HCT116 (cell line): ENCODE results near the gene OTUB2. TPM values are rescaled to one million over a fixed set of nuclear protein-coding genes. Genes with fewer than 3 reads are reported as not detected.

Experiments used
- ATAC-seq: fragments of 200-7000 bp; cut with Tn5 transposase; 2 replicates; pipeline ENCODE4 v1.9.1; 2020; ENCODE audit warnings: mild to moderate bottlenecking, moderate library complexity
- BruUV-seq: library from RNA; stranded (reverse); fragments of 400-500 nt; replicated peaks from 2 replicates; lab custom pipeline; 2021; lab: Mats Ljungman, UMichigan
- CTCF ChIA-PET: fragments of 300-600 bp; sonication (Branson Sonifier 250); formaldehyde crosslinking; loops from one replicate; lab custom pipeline; 2021; ENCODE audit warnings: antibody characterized with exemption; lab: Charles Lee
- POLR2A ChIA-PET: fragments of 300-600, 350-600 bp; sonication (Branson Sonifier 250); formaldehyde crosslinking; loops from one replicate; lab custom pipeline; 2021; ENCODE audit warnings: antibody characterized with exemption; lab: Charles Lee
- RAD21 ChIA-PET, 2 experiments: fragments of 300-600 bp; sonication (Branson Sonifier 250); formaldehyde crosslinking; loops; one replicate each; lab custom pipeline; 2023; ENCODE audit warnings: low total read pairs in 2 of 2; ENCODE audit not compliant: uncharacterized antibody in 2 of 2, unreplicated experiment in 2 of 2, low non-redundant PET in 1 of 2; lab: Charles Lee
- DNase-seq: peaks from one replicate; pipeline ENCODE4 v3.0.0-alpha.2; 2010; ENCODE audit warnings: low read depth, low spot score
- H2AFZ ChIP-seq: fragments of 200-600 bp; shearing (Covaris generic), sonication (generic); 2 replicates; pipeline ENCODE4 v1.6.1; 2017; ENCODE audit warnings: low read depth, mixed run types, mixed read lengths, antibody characterized with exemption, low read length; ENCODE audit not compliant: poor library complexity, severe bottlenecking
- H3K27ac ChIP-seq: 2 replicates; pipeline ENCODE4 v1.5.1; 2012; ENCODE audit warnings: low read depth, low read length
- H3K27me3 ChIP-seq: fragments of 200-600 bp; sonication (generic); 2 replicates; pipeline ENCODE4 v1.6.1; 2016; ENCODE audit warnings: mixed run types, low read length, mixed read lengths; ENCODE audit not compliant: insufficient read depth
- H3K36me3 ChIP-seq, 2 experiments: fragments of 200-500 bp in 1 of 2; fragments of 200-600 bp in 1 of 2; sonication (Bioruptor generic) in 1 of 2; sonication (generic) in 1 of 2; 2 replicates each; pipeline versions ENCODE4 v1.5.1 to v1.6.1; 2014 to 2016; ENCODE audit warnings: low read length in 2 of 2, inconsistent platforms in 1 of 2, mixed read lengths in 1 of 2, mixed run types in 1 of 2; ENCODE audit not compliant: insufficient read depth in 2 of 2, control insufficient read depth in 1 of 2
- H3K4me1 ChIP-seq, 2 experiments: fragments of 200-600 bp in 1 of 2; sonication (generic) in 1 of 2; 2 replicates each; pipeline versions ENCODE4 v1.5.1 to v1.6.1; 2012 to 2017; ENCODE audit warnings: low read length in 2 of 2, inconsistent platforms in 1 of 2, mild to moderate bottlenecking in 1 of 2, mixed read lengths in 1 of 2, mixed run types in 1 of 2, moderate library complexity in 1 of 2; ENCODE audit not compliant: insufficient read depth in 2 of 2, control insufficient read depth in 1 of 2
- H3K4me2 ChIP-seq: fragments of 200-600 bp; sonication (generic); 2 replicates; pipeline ENCODE4 v1.6.1; 2017; ENCODE audit warnings: mixed run types, low read length, mixed read lengths
- H3K4me3 ChIP-seq, 2 experiments: fragments of 200-600 bp in 1 of 2; sonication (generic) in 1 of 2; replicated peaks in 1 of 2; 2 replicates each; pipeline ENCODE4 v1.5.1; 2011 to 2016; ENCODE audit warnings: low read length in 2 of 2, control low read depth in 1 of 2, low read depth in 1 of 2, mild to moderate bottlenecking in 1 of 2, mixed read lengths in 1 of 2, mixed run types in 1 of 2
- H3K79me2 ChIP-seq: fragments of 200-600 bp; sonication (generic); 2 replicates; pipeline ENCODE4 v1.6.1; 2017; ENCODE audit warnings: mild to moderate bottlenecking, mixed run types, low read length, moderate library complexity, mixed read lengths; ENCODE audit not compliant: insufficient read depth
- H3K9ac ChIP-seq: fragments of 200-600 bp; sonication (generic); 2 replicates; pipeline ENCODE4 v1.6.1; 2016; ENCODE audit warnings: low read length, mixed read lengths
- H3K9me2 ChIP-seq: fragments of 200-600 bp; sonication (generic), shearing (Covaris generic); 2 replicates; pipeline ENCODE4 v1.6.1; 2017; ENCODE audit warnings: mixed run types, mild to moderate bottlenecking, moderate library complexity; ENCODE audit not compliant: insufficient read depth
- H3K9me3 ChIP-seq, 2 experiments: fragments of 200-500 bp in 1 of 2; fragments of 200-600 bp in 1 of 2; sonication (Bioruptor generic) in 1 of 2; sonication (generic) in 1 of 2; 2 replicates each; pipeline ENCODE4 v1.6.1; 2014 to 2017; ENCODE audit warnings: low read length in 2 of 2, mixed read lengths in 2 of 2, inconsistent platforms in 1 of 2, low read depth in 1 of 2, mild to moderate bottlenecking in 1 of 2, mixed run types in 1 of 2, moderate library complexity in 1 of 2; ENCODE audit not compliant: control insufficient read depth in 1 of 2, insufficient read depth in 1 of 2
- H4K20me1 ChIP-seq: fragments of 200-600 bp; sonication (generic), shearing (Covaris generic); 2 replicates; pipeline ENCODE4 v1.6.1; 2017; ENCODE audit warnings: mixed run types, mild to moderate bottlenecking, moderate library complexity; ENCODE audit not compliant: insufficient read depth
- SIN3A ChIP-seq: IDR thresholded peaks from 2 replicates; pipeline ENCODE4 v1.6.1; 2012; ENCODE audit warnings: low read depth
- SP1 ChIP-seq: IDR thresholded peaks from 2 replicates; pipeline ENCODE4 v1.6.1; 2012; ENCODE audit warnings: low read depth
- intact Hi-C: fragments of 100-400 bp; cut with micrococcal nuclease; formaldehyde crosslinking; loops from 2 replicates; pipeline ENCODE4 v1.10.0; 2022
- total RNA-seq: library from RNA; stranded (reverse); gene quantifications from one replicate; pipeline ENCODE4 v1.2.1, GENCODE V29; 2021; ENCODE audit not compliant: unreplicated experiment
- TF ChIP-seq, protein P1 (sequence below), 3 experiments: fragments of 200-600 bp in 1 of 3; sonication (generic) in 1 of 3; IDR thresholded peaks in 2 of 3; conservative IDR thresholded peaks in 1 of 3; 2 replicates each; pipeline ENCODE4 v1.5.1; 2012 to 2017; ENCODE audit warnings: low read depth in 2 of 3, low read length in 2 of 3, antibody characterized with exemption in 1 of 3, borderline replicate concordance in 1 of 3, control low read depth in 1 of 3, mild to moderate bottlenecking in 1 of 3, mixed read lengths in 1 of 3, mixed run types in 1 of 3, moderate library complexity in 1 of 3; ENCODE audit not compliant: insufficient read depth in 1 of 3
- TF ChIP-seq, protein P2 (sequence below): IDR thresholded peaks from 2 replicates; pipeline ENCODE4 v1.6.1; 2012

Gene OTUB2
- total RNA-seq, 1 experiment from 2014 or later, result 6.6 TPM

DNA sequence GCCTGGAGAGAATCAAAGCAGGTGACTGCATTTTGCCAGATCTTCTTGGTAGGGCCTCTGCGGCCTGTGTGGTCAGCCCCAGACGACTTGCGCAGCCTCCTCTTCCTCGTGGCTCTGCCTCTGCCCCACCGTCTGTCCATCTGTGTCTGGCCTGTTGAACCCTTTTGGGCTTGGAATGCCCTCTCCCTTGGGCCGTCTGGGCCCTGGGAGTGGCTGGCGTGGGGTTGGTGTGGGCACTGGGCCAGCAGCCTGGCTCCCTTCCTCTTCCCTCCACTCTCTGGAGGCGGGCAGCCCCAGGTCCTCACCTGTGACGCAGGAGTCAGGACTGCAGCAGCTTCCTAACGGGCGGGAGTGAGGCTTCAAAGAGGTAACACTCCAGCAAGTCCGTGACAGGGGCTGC lies 38.8 kb upstream of the OTUB2 start:
- Histone ChIP-seq H3K4me3 (no peak overlapping the region), H3K4me2 (no peak overlapping the region), H4K20me1 (no peaks in the 10 kb centered on the region), H3K9me3 (no peaks in the 10 kb centered on the region), H2AFZ (no peak overlapping the region), H3K79me2 (no peaks in the 10 kb centered on the region), H3K4me1 (peaks cover 15 to 29% of the 10 kb centered on the region in 2 experiments; a peak in 3 of 4 replicates), H3K36me3 (no peaks in the 10 kb centered on the region), H3K9me2 (no peaks in the 10 kb centered on the region), H3K27ac (no peak overlapping the region), H3K27me3 (no peaks in the 10 kb centered on the region), H3K9ac (no peak overlapping the region)
- ChIA-PET POLR2A (interaction anchor here (1.2 kb wide), 1 partner anchor 10 kb away, joined by 3 read pairs; no protein-coding TSS in a partner anchor), CTCF (no interaction called here), RAD21 (no interaction called here)
- intact Hi-C loops, result no loop called here
- ATAC-seq (no peak), DNase-seq (no peak)
- no peak for TF ChIP-seq SP1
- TF ChIP-seq, protein P1, sequence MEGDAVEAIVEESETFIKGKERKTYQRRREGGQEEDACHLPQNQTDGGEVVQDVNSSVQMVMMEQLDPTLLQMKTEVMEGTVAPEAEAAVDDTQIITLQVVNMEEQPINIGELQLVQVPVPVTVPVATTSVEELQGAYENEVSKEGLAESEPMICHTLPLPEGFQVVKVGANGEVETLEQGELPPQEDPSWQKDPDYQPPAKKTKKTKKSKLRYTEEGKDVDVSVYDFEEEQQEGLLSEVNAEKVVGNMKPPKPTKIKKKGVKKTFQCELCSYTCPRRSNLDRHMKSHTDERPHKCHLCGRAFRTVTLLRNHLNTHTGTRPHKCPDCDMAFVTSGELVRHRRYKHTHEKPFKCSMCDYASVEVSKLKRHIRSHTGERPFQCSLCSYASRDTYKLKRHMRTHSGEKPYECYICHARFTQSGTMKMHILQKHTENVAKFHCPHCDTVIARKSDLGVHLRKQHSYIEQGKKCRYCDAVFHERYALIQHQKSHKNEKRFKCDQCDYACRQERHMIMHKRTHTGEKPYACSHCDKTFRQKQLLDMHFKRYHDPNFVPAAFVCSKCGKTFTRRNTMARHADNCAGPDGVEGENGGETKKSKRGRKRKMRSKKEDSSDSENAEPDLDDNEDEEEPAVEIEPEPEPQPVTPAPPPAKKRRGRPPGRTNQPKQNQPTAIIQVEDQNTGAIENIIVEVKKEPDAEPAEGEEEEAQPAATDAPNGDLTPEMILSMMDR (IDR thresholded peaks at IDR 0.05 in 2 of 3, conservative IDR thresholded peaks at IDR 0.05 in 1 of 3; ENCODE audit: borderline replicate concordance in 1 of 3, insufficient read depth in 1 of 3, low read depth in 2 of 3, low read length in 2 of 3), result no peak
- TF ChIP-seq, protein P2, sequence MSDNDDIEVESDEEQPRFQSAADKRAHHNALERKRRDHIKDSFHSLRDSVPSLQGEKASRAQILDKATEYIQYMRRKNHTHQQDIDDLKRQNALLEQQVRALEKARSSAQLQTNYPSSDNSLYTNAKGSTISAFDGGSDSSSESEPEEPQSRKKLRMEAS, result no peak
- no TSS peak for BruUV-seq

DNA sequence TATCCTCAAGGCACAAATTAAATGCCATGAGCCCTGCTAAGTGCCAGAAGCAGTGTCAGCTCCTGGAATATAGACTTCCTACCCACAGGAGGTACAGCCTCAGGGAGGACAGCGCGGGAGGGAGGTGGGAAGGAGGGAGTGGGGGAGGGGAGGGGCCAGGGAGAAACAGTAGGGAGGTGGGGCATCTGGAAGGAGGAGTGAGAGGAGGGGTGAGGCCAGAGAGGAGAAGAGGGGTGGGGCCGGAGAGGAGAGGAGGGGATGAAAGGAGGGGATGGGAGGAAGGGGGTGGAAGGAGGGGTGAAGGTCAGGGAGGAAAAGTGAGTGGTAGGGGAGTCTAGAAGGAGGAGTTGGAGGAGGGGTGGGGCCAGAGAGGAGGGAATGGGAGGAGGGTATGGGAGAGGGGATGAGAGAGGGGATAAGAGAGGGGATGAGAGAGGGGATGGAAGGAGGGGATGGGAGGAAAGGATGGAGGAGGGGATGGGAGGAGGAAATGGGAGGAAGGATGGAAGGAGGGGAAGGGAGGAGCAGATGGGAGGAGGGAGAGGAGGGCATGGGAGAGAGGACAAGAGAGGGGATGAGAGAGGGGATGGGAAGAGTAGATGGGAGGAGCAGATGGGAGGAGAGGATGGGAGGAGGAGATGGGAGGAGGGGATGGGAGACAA lies 38.2 kb upstream of the OTUB2 start:
- BruUV-seq, result no TSS peak
- CTCF ChIA-PET, result no interaction called here

More for the DNA sequence above, 38.2 kb upstream of the OTUB2 start:
- Histone ChIP-seq H3K4me2 (no peak overlapping the region), H3K4me3 (no peak overlapping the region), H3K27ac (no peak overlapping the region), H4K20me1 (no peaks in the 10 kb centered on the region), H3K79me2 (no peaks in the 10 kb centered on the region), H2AFZ (no peak overlapping the region), H3K9me3 (no peaks in the 10 kb centered on the region), H3K9ac (no peak overlapping the region), H3K36me3 (no peaks in the 10 kb centered on the region), H3K27me3 (no peaks in the 10 kb centered on the region), H3K4me1 (peaks cover 15 to 29% of the 10 kb centered on the region in 2 experiments; a peak in 3 of 4 replicates), H3K9me2 (no peaks in the 10 kb centered on the region)
- POLR2A ChIA-PET, result no interaction called here
- no peak for TF ChIP-seq SIN3A
- DNase-seq, result no peak
- intact Hi-C loops, result no loop called here
- RAD21 ChIA-PET, result no interaction called here
- ATAC-seq, result no peak
